IPS DF 6.9 (cell line): ENCODE results near the gene TPRG1.

Experiments used
- DNase-seq: peaks from one replicate; pipeline ENCODE4 v3.0.0-alpha.2; 2013; ENCODE audit warnings: low read depth, low spot score
- H3K27ac ChIP-seq: one replicate; pipeline ENCODE4 v1.5.1; 2013; ENCODE audit warnings: low read length, control low read depth
- H3K27me3 ChIP-seq: 2 replicates; pipeline ENCODE4 v1.6.1; 2013; ENCODE audit warnings: mild to moderate bottlenecking, low read length; ENCODE audit not compliant: control insufficient read depth, insufficient read depth
- H3K36me3 ChIP-seq: 2 replicates; pipeline ENCODE4 v1.6.1; 2013; ENCODE audit warnings: low read length; ENCODE audit not compliant: control insufficient read depth, insufficient read depth
- H3K4me1 ChIP-seq: 2 replicates; pipeline ENCODE4 v1.6.1; 2013; ENCODE audit warnings: low read length; ENCODE audit not compliant: control insufficient read depth, insufficient read depth
- H3K4me3 ChIP-seq: 2 replicates; pipeline ENCODE4 v1.5.1; 2013; ENCODE audit warnings: mild to moderate bottlenecking, low read length
- H3K9me3 ChIP-seq: 2 replicates; pipeline ENCODE4 v1.6.1; 2013; ENCODE audit warnings: low read length, inconsistent platforms; ENCODE audit not compliant: control insufficient read depth, insufficient read depth
- WGBS: extraction: QIAGEN DNeasy Blood & Tissue Kit; methylation state at CpG from one replicate; pipeline ENCODE4 v1.1.7; 2013; ENCODE audit warnings: mixed read lengths, missing lambda C conversion rate; ENCODE audit not compliant: insufficient read length, insufficient coverage; 5-methylcytosine and 5-hydroxymethylcytosine counted together

TPRG1 gene

GRCh38 chr3:189171707-189172106, at the start of gene TPRG1:
TPRG1 (plus strand) TSS chr3:189171971; CDS start chr3:189207385, 35,414 bp downstream.
- H3K27me3 ChIP-seq = no peaks in the 10 kb centered on the region
- no CpG with 5 or more reads among the region's 1 CpG for WGBS
- no peak within 1 kb of the TSS for H3K4me3 ChIP-seq
- no peaks in the 10 kb centered on the region for H3K4me1 ChIP-seq
- no peak for DNase-seq
- no peaks in the 10 kb centered on the region for H3K9me3 ChIP-seq
- no peak within 1 kb of the TSS for H3K27ac ChIP-seq
- no peaks in the 10 kb centered on the region for H3K36me3 ChIP-seq

- H3K36me3 ChIP-seq = no peaks in the 10 kb centered on the region
- WGBS = no CpG with 5 or more reads among the region's 2 CpGs
- H3K4me1 ChIP-seq = no peaks in the 10 kb centered on the region
- H3K4me3 ChIP-seq = no peak overlapping the region
- H3K27me3 ChIP-seq = no peaks in the 10 kb centered on the region
- no peak for DNase-seq
- H3K27ac ChIP-seq = no peak overlapping the region
- H3K9me3 ChIP-seq = no peaks in the 10 kb centered on the region
Observed at GRCh38 chr3:189122110-189122509, 49.7 kb upstream of the TPRG1 start.

DNA sequence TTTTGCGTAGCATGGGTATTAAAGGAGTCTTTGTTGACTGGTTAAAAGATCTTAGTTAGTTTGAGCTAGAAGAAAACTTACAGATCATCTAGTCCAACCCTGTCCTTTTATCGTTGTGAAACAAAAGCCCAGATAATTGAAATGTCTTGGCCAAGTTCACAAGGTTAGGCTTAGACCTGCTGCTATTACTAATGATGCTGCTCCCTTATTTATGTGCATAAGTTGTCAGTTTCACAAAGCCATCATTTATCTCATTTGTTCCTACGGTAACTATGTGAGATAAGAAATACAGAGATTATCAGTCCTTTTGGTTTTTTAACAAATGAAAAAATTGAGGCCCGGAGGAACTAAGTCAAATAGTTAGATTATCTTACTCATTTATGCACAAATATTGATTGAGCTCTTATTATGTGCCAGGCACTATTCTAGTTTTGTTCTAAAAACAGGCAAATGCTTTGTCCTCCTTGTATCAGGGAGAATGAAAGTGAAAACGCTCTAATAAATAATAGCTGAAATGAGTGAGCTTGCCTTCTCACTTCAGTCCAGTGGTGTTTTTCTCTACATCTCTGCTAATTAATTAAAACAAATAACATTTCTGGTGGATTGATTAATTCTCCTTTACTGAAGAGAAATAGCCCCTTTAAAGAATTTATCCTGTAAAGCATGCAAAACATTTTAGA, 49.1 kb upstream of the TPRG1 start:
- H3K9me3 ChIP-seq = no peaks in the 10 kb centered on the region
- no peaks in the 10 kb centered on the region for H3K4me1 ChIP-seq
- no peak for DNase-seq
- no peaks in the 10 kb centered on the region for H3K36me3 ChIP-seq
- no peak overlapping the region for H3K4me3 ChIP-seq
- H3K27ac ChIP-seq = no peak overlapping the region
- no CpG with 5 or more reads among the region's 5 CpGs for WGBS
- H3K27me3 ChIP-seq = no peaks in the 10 kb centered on the region

GRCh38 chr3:189123595-189124387, 48.0 kb upstream of the TPRG1 start:
- no CpG with 5 or more reads among the region's 11 CpGs for WGBS
- no peaks in the 10 kb centered on the region for H3K36me3 ChIP-seq
- no peaks in the 10 kb centered on the region for H3K9me3 ChIP-seq
- no peaks in the 10 kb centered on the region for H3K27me3 ChIP-seq
- no peak for DNase-seq
- H3K27ac ChIP-seq = no peak overlapping the region
- H3K4me3 ChIP-seq = no peak overlapping the region
- H3K4me1 ChIP-seq = no peaks in the 10 kb centered on the region

DNA sequence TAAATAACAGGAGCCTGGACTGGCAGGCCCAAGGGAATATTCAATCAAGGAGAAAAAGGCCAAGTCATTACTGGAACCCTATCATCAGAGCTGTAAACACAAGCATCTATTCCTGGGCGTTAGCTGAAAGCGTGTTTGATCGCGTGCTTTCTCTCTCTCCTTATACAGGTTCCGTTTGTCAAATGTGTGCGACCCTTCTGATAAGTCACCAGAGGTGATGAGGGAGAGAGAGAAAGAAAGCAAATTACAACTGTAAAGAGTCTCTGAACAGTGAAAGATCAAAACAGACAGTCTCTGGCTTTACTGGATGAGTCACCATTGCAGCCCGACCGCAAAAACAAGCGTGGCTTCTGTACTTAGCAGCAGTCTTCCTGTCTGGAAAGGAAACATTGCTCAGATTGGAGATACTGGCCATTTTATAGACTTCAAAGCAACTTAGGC, 39.5 kb upstream of the TPRG1 start:
- no peaks in the 10 kb centered on the region for H3K36me3 ChIP-seq
- H3K4me1 ChIP-seq = no peaks in the 10 kb centered on the region
- H3K27ac ChIP-seq = no peak overlapping the region
- no CpG with 5 or more reads among the region's 9 CpGs for WGBS
- H3K9me3 ChIP-seq = no peaks in the 10 kb centered on the region
- H3K4me3 ChIP-seq = no peak overlapping the region
- no peaks in the 10 kb centered on the region for H3K27me3 ChIP-seq
- no peak for DNase-seq

- WGBS = no CpG with 5 or more reads among the region's 2 CpGs
- no peak overlapping the region for H3K27ac ChIP-seq
- H3K4me1 ChIP-seq = peaks cover 1% of the 10 kb centered on the region; the same call in 1 of the 2 replicates
- no peak overlapping the region for H3K4me3 ChIP-seq
- no peaks in the 10 kb centered on the region for H3K9me3 ChIP-seq
- no peak for DNase-seq
- H3K27me3 ChIP-seq = no peaks in the 10 kb centered on the region
- no peaks in the 10 kb centered on the region for H3K36me3 ChIP-seq
Observed at GRCh38 chr3:189132839-189133238, 38.9 kb upstream of the TPRG1 start.

DNA sequence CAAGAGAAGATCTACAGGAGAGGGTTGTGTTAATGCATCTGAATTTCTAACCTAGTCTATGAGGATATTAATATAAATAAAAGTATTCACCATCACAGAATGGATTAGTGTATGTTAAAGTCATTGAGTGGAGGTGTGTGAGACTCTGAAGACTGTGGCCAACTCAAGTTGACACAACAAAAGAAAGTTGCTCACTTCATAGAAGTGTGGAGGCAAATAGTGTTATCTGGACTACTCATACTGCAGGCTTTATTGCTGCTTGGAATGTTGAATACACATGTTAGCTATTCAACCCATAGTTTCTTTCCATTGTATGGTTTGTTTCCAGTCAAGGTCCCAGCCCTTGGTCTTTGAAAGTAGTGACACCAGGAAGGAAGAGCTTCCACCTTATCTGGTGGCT, 38.0 kb upstream of the TPRG1 start:
- no peak for DNase-seq
- Histone ChIP-seq H3K27me3 (no peaks in the 10 kb centered on the region), H3K9me3 (no peaks in the 10 kb centered on the region), H3K36me3 (no peaks in the 10 kb centered on the region), H3K27ac (no peak overlapping the region), H3K4me1 (peaks cover 1% of the 10 kb centered on the region; the same call in 1 of the 2 replicates), H3K4me3 (no peak overlapping the region)

DNA sequence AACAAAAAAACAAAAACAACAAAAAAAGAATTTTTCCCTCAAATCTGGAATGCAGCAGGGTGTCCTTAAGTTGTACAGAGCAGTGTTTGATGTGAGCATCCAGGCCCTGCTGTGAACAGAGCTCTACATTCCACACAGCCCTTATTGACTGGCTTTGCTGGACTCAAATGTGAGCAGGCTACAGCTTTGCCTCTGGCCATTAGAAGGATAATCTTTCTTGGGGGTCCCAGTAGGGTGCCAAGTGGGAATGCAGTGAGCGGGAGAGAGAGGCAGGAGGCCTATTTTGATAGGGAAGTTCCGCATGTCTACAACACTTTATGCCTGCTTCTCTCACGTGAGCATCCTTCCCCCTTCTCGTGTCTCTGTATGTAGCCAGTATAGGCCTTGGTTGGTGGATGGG, 34.4 kb upstream of the TPRG1 start:
- Histone ChIP-seq H3K36me3 (no peaks in the 10 kb centered on the region), H3K27ac (no peak overlapping the region), H3K4me1 (peaks cover 1% of the 10 kb centered on the region; the same call in 1 of the 2 replicates), H3K9me3 (no peaks in the 10 kb centered on the region), H3K4me3 (no peak overlapping the region), H3K27me3 (no peaks in the 10 kb centered on the region)
- no peak for DNase-seq
- WGBS = no CpG with 5 or more reads among the region's 4 CpGs

GRCh38 chr3:189138901-189139610, 32.7 kb upstream of the TPRG1 start:
- DNase-seq = no peak
- no CpG with 5 or more reads among the region's 9 CpGs for WGBS
- Histone ChIP-seq H3K36me3 (no peaks in the 10 kb centered on the region), H3K27me3 (no peaks in the 10 kb centered on the region), H3K4me3 (no peak overlapping the region), H3K27ac (no peak overlapping the region), H3K9me3 (no peaks in the 10 kb centered on the region), H3K4me1 (peaks cover 1% of the 10 kb centered on the region; the same call in 1 of the 2 replicates)

GRCh38 chr3:189139611-189139940, 32.2 kb upstream of the TPRG1 start:
- no CpG with 5 or more reads among the region's 6 CpGs for WGBS
- Histone ChIP-seq H3K4me1 (peaks cover 1% of the 10 kb centered on the region; the same call in 1 of the 2 replicates), H3K4me3 (no peak overlapping the region), H3K9me3 (no peaks in the 10 kb centered on the region), H3K36me3 (no peaks in the 10 kb centered on the region), H3K27me3 (no peaks in the 10 kb centered on the region), H3K27ac (no peak overlapping the region)
- DNase-seq = no peak
